ENCODE results near the gene PARS2. TPM values are rescaled to one million over a fixed set of nuclear protein-coding genes. Genes with fewer than 3 reads are reported as not detected.

Gene PARS2
- polyA plus RNA-seq, 1 donor = 7.3 TPM

- no CpG with 5 or more reads among the region's 6 CpGs for WGBS (ENCODE audit: insufficient coverage, low lambda C conversion rate)
- H3K36me3 ChIP-seq (ENCODE audit: control insufficient read depth, insufficient read depth, low read length) = no peaks in the 10 kb centered on the region
- peak overlapping the region; percentile 98 for H3K27ac ChIP-seq (ENCODE audit: low read length)
- no peaks in the 10 kb centered on the region for H3K9me3 ChIP-seq (ENCODE audit: control insufficient read depth, low read depth, low read length)
- peak in 1 of 2 donors; percentile 50 for DNase-seq
- peaks cover 60% of the 10 kb centered on the region for H3K4me1 ChIP-seq (ENCODE audit: control insufficient read depth, insufficient read depth, low read length)
- H3K4me3 ChIP-seq (ENCODE audit: low read length) = peak overlapping the region; percentile 65
- H3K27me3 ChIP-seq (ENCODE audit: control insufficient read depth, insufficient read depth, low read length) = no peaks in the 10 kb centered on the region
Measured at GRCh38 chr1:54798769-54799641, 34.7 kb upstream of the PARS2 start.

GRCh38 chr1:54798206-54798605 is 33.9 kb upstream of the PARS2 start:
- Histone ChIP-seq H3K27me3 (ENCODE audit: control insufficient read depth, insufficient read depth, low read length) (no peaks in the 10 kb centered on the region), H3K9me3 (ENCODE audit: control insufficient read depth, low read depth, low read length) (no peaks in the 10 kb centered on the region), H3K36me3 (ENCODE audit: control insufficient read depth, insufficient read depth, low read length) (no peaks in the 10 kb centered on the region), H3K4me3 (ENCODE audit: low read length) (no peak overlapping the region), H3K4me1 (ENCODE audit: control insufficient read depth, insufficient read depth, low read length) (peaks cover 67% of the 10 kb centered on the region), H3K27ac (ENCODE audit: low read length) (peak overlapping the region; percentile 98)
- no CpG with 5 or more reads among the region's 3 CpGs for WGBS (ENCODE audit: insufficient coverage, low lambda C conversion rate)
- peak; percentile 81 to 92 for DNase-seq

GRCh38 chr1:54796902-54797301 is 32.6 kb upstream of the PARS2 start:
- DNase-seq = no peak
- H3K27me3 ChIP-seq (ENCODE audit: control insufficient read depth, insufficient read depth, low read length) = no peaks in the 10 kb centered on the region
- H3K4me1 ChIP-seq (ENCODE audit: control insufficient read depth, insufficient read depth, low read length) = peaks cover 70% of the 10 kb centered on the region
- no peaks in the 10 kb centered on the region for H3K36me3 ChIP-seq (ENCODE audit: control insufficient read depth, insufficient read depth, low read length)
- H3K27ac ChIP-seq (ENCODE audit: low read length) = peak overlapping the region; percentile 98
- WGBS (ENCODE audit: insufficient coverage, low lambda C conversion rate) = no CpG with 5 or more reads among the region's 2 CpGs
- H3K4me3 ChIP-seq (ENCODE audit: low read length) = no peak overlapping the region
- H3K9me3 ChIP-seq (ENCODE audit: control insufficient read depth, low read depth, low read length) = no peaks in the 10 kb centered on the region

- peak; percentile 57 to 63 for DNase-seq
- no peaks in the 10 kb centered on the region for H3K9me3 ChIP-seq (ENCODE audit: control insufficient read depth, low read depth, low read length)
- H3K4me1 ChIP-seq (ENCODE audit: control insufficient read depth, insufficient read depth, low read length) = peaks cover 66% of the 10 kb centered on the region
- no peaks in the 10 kb centered on the region for H3K27me3 ChIP-seq (ENCODE audit: control insufficient read depth, insufficient read depth, low read length)
- peaks cover 3% of the 10 kb centered on the region for H3K36me3 ChIP-seq (ENCODE audit: control insufficient read depth, insufficient read depth, low read length)
- peak overlapping the region; percentile 98 for H3K27ac ChIP-seq (ENCODE audit: low read length)
- H3K4me3 ChIP-seq (ENCODE audit: low read length) = no peak overlapping the region
- WGBS (ENCODE audit: insufficient coverage, low lambda C conversion rate) = no CpG with 5 or more reads among the region's 18 CpGs
Measured at GRCh38 chr1:54795841-54796468, 31.6 kb upstream of the PARS2 start.

- no peak overlapping the region for H3K4me3 ChIP-seq (ENCODE audit: low read length)
- no peaks in the 10 kb centered on the region for H3K27me3 ChIP-seq (ENCODE audit: control insufficient read depth, insufficient read depth, low read length)
- no peak for DNase-seq
- H3K27ac ChIP-seq (ENCODE audit: low read length) = peak overlapping the region; percentile 98
- no CpG with 5 or more reads among the region's 4 CpGs for WGBS (ENCODE audit: insufficient coverage, low lambda C conversion rate)
- H3K4me1 ChIP-seq (ENCODE audit: control insufficient read depth, insufficient read depth, low read length) = peaks cover 66% of the 10 kb centered on the region
- no peaks in the 10 kb centered on the region for H3K9me3 ChIP-seq (ENCODE audit: control insufficient read depth, low read depth, low read length)
- H3K36me3 ChIP-seq (ENCODE audit: control insufficient read depth, insufficient read depth, low read length) = peaks cover 4% of the 10 kb centered on the region
Measured at GRCh38 chr1:54795356-54795665, 31.0 kb upstream of the PARS2 start.

GRCh38 chr1:54794451-54795355 is 30.4 kb upstream of the PARS2 start:
- no CpG with 5 or more reads among the region's 4 CpGs for WGBS (ENCODE audit: insufficient coverage, low lambda C conversion rate)
- H3K36me3 ChIP-seq (ENCODE audit: control insufficient read depth, insufficient read depth, low read length) = peaks cover 5% of the 10 kb centered on the region

GRCh38 chr1:54792686-54793282 is 28.5 kb upstream of the PARS2 start:
- no peaks in the 10 kb centered on the region for H3K9me3 ChIP-seq (ENCODE audit: control insufficient read depth, low read depth, low read length)
- no peaks in the 10 kb centered on the region for H3K27me3 ChIP-seq (ENCODE audit: control insufficient read depth, insufficient read depth, low read length)
- H3K36me3 ChIP-seq (ENCODE audit: control insufficient read depth, insufficient read depth, low read length) = peaks cover 15% of the 10 kb centered on the region
- no peak overlapping the region for H3K4me3 ChIP-seq (ENCODE audit: low read length)
- H3K4me1 ChIP-seq (ENCODE audit: control insufficient read depth, insufficient read depth, low read length) = peaks cover 49% of the 10 kb centered on the region
- DNase-seq = peak in 1 of 2 donors; percentile 43
- peak overlapping the region; percentile 98 for H3K27ac ChIP-seq (ENCODE audit: low read length)
- 100% methylated on average over 1 of the region's 7 CpGs for WGBS (ENCODE audit: insufficient coverage, low lambda C conversion rate)

More at GRCh38 chr1:54794451-54795355, 30.4 kb upstream of the PARS2 start:
- peak; percentile 96 to 97 for DNase-seq
- Histone ChIP-seq H3K4me3 (ENCODE audit: low read length) (no peak overlapping the region), H3K27me3 (ENCODE audit: control insufficient read depth, insufficient read depth, low read length) (no peaks in the 10 kb centered on the region), H3K27ac (ENCODE audit: low read length) (peak overlapping the region; percentile 98), H3K9me3 (ENCODE audit: control insufficient read depth, low read depth, low read length) (no peaks in the 10 kb centered on the region), H3K4me1 (ENCODE audit: control insufficient read depth, insufficient read depth, low read length) (peaks cover 66% of the 10 kb centered on the region)

- Histone ChIP-seq H3K27me3 (ENCODE audit: control insufficient read depth, insufficient read depth, low read length) (no peaks in the 10 kb centered on the region), H3K27ac (ENCODE audit: low read length) (peak overlapping the region; percentile 22), H3K36me3 (ENCODE audit: control insufficient read depth, insufficient read depth, low read length) (peaks cover 17% of the 10 kb centered on the region), H3K9me3 (ENCODE audit: control insufficient read depth, low read depth, low read length) (no peaks in the 10 kb centered on the region), H3K4me1 (ENCODE audit: control insufficient read depth, insufficient read depth, low read length) (peaks cover 42% of the 10 kb centered on the region), H3K4me3 (ENCODE audit: low read length) (no peak overlapping the region)
- peak in 1 of 2 donors; percentile 35 for DNase-seq
- no CpG with 5 or more reads among the region's 13 CpGs for WGBS (ENCODE audit: insufficient coverage, low lambda C conversion rate)
Measured at GRCh38 chr1:54791880-54792522, 27.7 kb upstream of the PARS2 start.

- Histone ChIP-seq H3K9me3 (ENCODE audit: control insufficient read depth, low read depth, low read length) (no peaks in the 10 kb centered on the region), H3K4me1 (ENCODE audit: control insufficient read depth, insufficient read depth, low read length) (peaks cover 11% of the 10 kb centered on the region), H3K36me3 (ENCODE audit: control insufficient read depth, insufficient read depth, low read length) (peaks cover 41% of the 10 kb centered on the region), H3K4me3 (ENCODE audit: low read length) (no peak overlapping the region), H3K27me3 (ENCODE audit: control insufficient read depth, insufficient read depth, low read length) (no peaks in the 10 kb centered on the region), H3K27ac (ENCODE audit: low read length) (no peak overlapping the region)
- DNase-seq = no peak
- no CpG with 5 or more reads among the region's 5 CpGs for WGBS (ENCODE audit: insufficient coverage, low lambda C conversion rate)
Measured at GRCh38 chr1:54788459-54788858, 24.1 kb upstream of the PARS2 start.
